ENCODE data around the gene OVCH2.
"Not testable (repeated sequence)": the region's sequence is repeated elsewhere in the genome, so short reads cannot be mapped to it uniquely, and the experiment has no call there.

OVCH2 gene

GRCh38 chr11:7671347-7672215, 34.7 kb downstream of the OVCH2 start:
- no peak for DNase-seq

GRCh38 chr11:7670641-7671040, 35.6 kb downstream of the OVCH2 start:
- no peak for DNase-seq

GRCh38 chr11:7668911-7669310, 37.4 kb downstream of the OVCH2 start:
- DNase-seq: no peak

GRCh38 chr11:7668464-7668863, 37.8 kb downstream of the OVCH2 start:
- no peak for DNase-seq

GRCh38 chr11:7667460-7667859, 38.8 kb downstream of the OVCH2 start:
- no peak for DNase-seq

GRCh38 chr11:7666292-7666866, 39.9 kb downstream of the OVCH2 start:
- no peak for DNase-seq

- peak; percentile 12 to 44 (median 24) for DNase-seq
Measured at GRCh38 chr11:7665473-7666291, 40.6 kb downstream of the OVCH2 start.

GRCh38 chr11:7664867-7665266, 41.4 kb downstream of the OVCH2 start:
- no peak for DNase-seq

GRCh38 chr11:7663531-7663930, 42.7 kb downstream of the OVCH2 start:
- not testable (repeated sequence) for DNase-seq

GRCh38 chr11:7657306-7658025, 48.8 kb downstream of the OVCH2 start:
- no peak for DNase-seq

GRCh38 chr11:7656704-7657103, 49.6 kb downstream of the OVCH2 start:
- DNase-seq: no peak

- no peak for DNase-seq
Measured at GRCh38 chr11:7655253-7656217, 50.7 kb downstream of the OVCH2 start.

GRCh38 chr11:7654195-7654705, 52.0 kb downstream of the OVCH2 start:
- DNase-seq: no peak

- DNase-seq: no peak
Measured at GRCh38 chr11:7651700-7652099, 54.6 kb downstream of the OVCH2 start.

- no peak for DNase-seq
Measured at GRCh38 chr11:7651140-7651551, 55.1 kb downstream of the OVCH2 start.

GRCh38 chr11:7648264-7648663, 58.0 kb downstream of the OVCH2 start:
- DNase-seq: no peak

GRCh38 chr11:7646866-7647265, 59.4 kb downstream of the OVCH2 start:
- no peak for DNase-seq

- DNase-seq: no peak
Measured at GRCh38 chr11:7645206-7645605, 61.1 kb downstream of the OVCH2 start.

GRCh38 chr11:7643314-7643713, 63.0 kb downstream of the OVCH2 start:
- DNase-seq: no peak

GRCh38 chr11:7642747-7643146, 63.5 kb downstream of the OVCH2 start:
- DNase-seq: no peak

GRCh38 chr11:7640816-7641215, 65.5 kb downstream of the OVCH2 start:
- DNase-seq: no peak

GRCh38 chr11:7639643-7640025, 66.6 kb downstream of the OVCH2 start:
- no peak for DNase-seq
